ENCODE measurements around the gene CFH.

- TF ChIP-seq CTCF (IDR thresholded peaks at IDR 0.05) (no peak), EP300 (IDR thresholded peaks at IDR 0.05) (no peak)
Measured at GRCh38 chr1:196680107-196680506, 28.3 kb downstream of the CFH start.

All from upper lobe of left lung (tissue), 4 donors.